ENCODE measurements around the gene DNMBP.
A peak's percentile ranks its signal among the peaks of the same experiment; 100 is the strongest.

DNA sequence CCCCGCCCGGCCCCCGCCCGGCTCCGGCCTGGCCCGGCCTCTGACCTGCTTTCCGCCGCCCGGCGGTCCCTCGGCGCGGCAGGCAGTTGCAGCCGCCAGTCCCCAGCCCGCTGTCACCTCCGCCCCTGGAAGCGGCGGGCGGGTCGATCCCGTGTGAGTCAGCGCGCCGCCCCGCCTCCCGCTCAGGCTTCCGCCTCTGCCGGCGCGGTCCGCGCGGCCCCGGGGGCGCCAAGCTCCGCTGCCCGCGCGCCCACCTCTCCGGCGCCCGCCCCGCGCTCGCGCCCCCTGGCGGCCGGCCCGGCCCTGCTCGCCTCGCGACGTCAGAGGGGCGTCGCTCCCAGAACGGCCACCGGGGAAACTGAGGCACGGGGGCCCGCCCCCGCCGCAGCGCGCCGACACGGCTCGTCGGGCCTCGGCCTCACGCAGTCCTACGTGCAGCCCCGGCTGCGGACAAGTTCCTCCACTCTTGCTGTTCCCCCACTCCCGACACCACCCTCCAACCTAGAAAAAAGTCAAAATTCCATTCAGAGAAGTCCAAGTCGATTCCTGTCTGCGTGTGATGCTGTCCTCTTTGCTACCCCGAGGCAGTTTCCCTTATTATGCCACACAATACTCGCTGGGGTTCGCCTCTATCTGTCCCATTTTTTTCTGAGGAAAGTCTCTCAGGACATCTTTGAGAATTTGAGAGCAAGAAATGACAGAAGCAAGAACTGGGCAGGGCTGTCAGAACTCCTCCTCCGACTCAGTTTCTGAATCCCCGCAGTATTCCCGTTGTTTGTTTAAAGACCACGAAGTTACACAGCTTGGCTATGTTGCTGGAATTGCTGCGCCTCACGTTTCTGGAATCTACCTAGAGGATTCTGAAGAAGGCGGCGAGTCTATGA is at the start of gene DNMBP:
- TF ChIP-seq POLR2AphosphoS5 (IDR thresholded peaks at IDR 0.05) = peak; percentile 34 to 51
- TF ChIP-seq POLR2A (IDR thresholded peaks at IDR 0.05) = peak in 1 of 4 donors; percentile 59
